Heart left ventricle (tissue), 16 donors: ENCODE results near the gene SERPINA1. TPM values are rescaled to one million over a fixed set of nuclear protein-coding genes. Genes with fewer than 3 reads are reported as not detected.

Experiments
- ATAC-seq, 4 donors: fragments of 200-7000 bp; cut with Tn5 transposase; one replicate each; pipeline ENCODE4 v1.9.1; 2020 to 2022; ENCODE audit warnings: moderate library complexity in 4 of 4, mild to moderate bottlenecking in 3 of 4, moderate number of reproducible peaks in 1 of 4
- DNase-seq, 5 donors: peaks; one replicate each; pipeline ENCODE4 v3.0.0-alpha.2; 2020
- H3K27ac ChIP-seq, 12 donors: fragments of 200-600 bp; sonication (generic) in 4 of 12; one replicate each; pipeline versions ENCODE4 v1.5.0 to v1.8.0; 2016 to 2022; ENCODE audit warnings: mild to moderate bottlenecking in 2 of 12
- H3K27me3 ChIP-seq, 9 donors: fragments of 200-600 bp; sonication (generic) in 2 of 9; one replicate each; pipeline versions ENCODE4 v1.5.1 to v1.8.0; 2016 to 2022; ENCODE audit warnings: mild to moderate bottlenecking in 3 of 9
- H3K36me3 ChIP-seq, 9 donors: fragments of 200-600 bp; sonication (generic) in 2 of 9; one replicate each; pipeline versions ENCODE4 v1.5.0 to v1.8.0; 2018 to 2022; ENCODE audit warnings: mild to moderate bottlenecking in 2 of 9
- H3K4me1 ChIP-seq, 12 donors: fragments of 200-600 bp; sonication (generic) in 4 of 12; one replicate each; pipeline versions ENCODE4 v1.5.0 to v1.8.0; 2016 to 2022; ENCODE audit warnings: mild to moderate bottlenecking in 3 of 12
- H3K4me3 ChIP-seq, 12 donors: fragments of 200-600 bp; sonication (generic) in 4 of 12; one replicate each; pipeline versions ENCODE4 v1.5.0 to v1.8.0; 2017 to 2022; ENCODE audit warnings: mild to moderate bottlenecking in 9 of 12, moderate library complexity in 4 of 12
- H3K9me3 ChIP-seq, 12 donors: fragments of 200-600 bp; sonication (generic) in 4 of 12; one replicate each; pipeline versions ENCODE4 v1.5.0 to v1.8.0; 2016 to 2022; ENCODE audit warnings: mild to moderate bottlenecking in 1 of 12
- POLR2A ChIP-seq, 2 donors: fragments of 450-650 bp; IDR thresholded peaks; one replicate each; pipeline ENCODE4 v1.6.1; 2017; ENCODE audit warnings: antibody characterized with exemption in 2 of 2, mild to moderate bottlenecking in 2 of 2, moderate library complexity in 2 of 2
- WGBS, 4 donors: extraction: QIAGEN DNeasy Blood & Tissue Kit in 2 of 4; methylation state at CpG; one replicate each; pipeline versions ENCODE4 v1.1.5 to v1.1.7; 2013 to 2018; 5-methylcytosine and 5-hydroxymethylcytosine counted together
- intact Hi-C, 10 donors: fragments of 100-400 bp; cut with DNase I; formaldehyde crosslinking; loops; one replicate each; pipeline versions ENCODE4 v1.11.1 to v1.14.2; 2022
- polyA plus RNA-seq, 2 donors: library from polyadenylated mRNA; stranded (reverse); fragments of 200-250 nt; gene quantifications; one replicate each; pipeline ENCODE4 v1.2.3, GENCODE V29; 2013
- total RNA-seq, 9 donors: library from RNA; depleted of rRNA in 2 of 9; stranded (reverse); fragments of >200 nt in 2 of 9; fragmentation: NEBNext Ultra II Directional in 3 of 9; extraction: Animal tissue kit (Norgen Biotek cat#: 25700) in 3 of 9; gene quantifications; one replicate each; pipeline versions ENCODE4 v1.1.0 to v1.2.4, GENCODE V29; 2016 to 2023
- TF ChIP-seq, protein P1 (sequence below), 12 donors: fragments of 200-600 bp; sonication (generic) in 4 of 12; IDR thresholded peaks; one replicate each; pipeline versions ENCODE4 v1.5.0 to v1.8.0; 2018 to 2022; ENCODE audit warnings: antibody characterized with exemption in 12 of 12, mild to moderate bottlenecking in 5 of 12
- donor health status: ischemic (EF 13 %, LVEDD 7.1; RV severe dilation, severe dysfunction).
- donor health status: healthy with polysubstance abuse.
- donor health status: DM: no; HTN: yes; CAD: no.
- donor health status: DM: no; HTN: no; CAD: no.
- donor health status: ischemic (EF 25% LVEDD 6.9; RV normal size, moderate dysfunction).
- donor health status: ischemic (EF 25% LVEDD 5.7; RV mildly dilated, moderate dysfunction).
- donor health status: healthy.
- donor health status: DM: yes; HTN: yes; CAD: no.
- donor health status: ischemic (EF 35%, LVEDD 5.7; RV mildly dilated, moderate dysfunction).
- donor health status: nonischemic (EF 11% LVEDD 7.7; RV severe dilation, severe dysfunction).
- donor health status: DM: yes; HTN: yes; CAD: no.
- donor health status: PGD.
- donor health status: ischemic (EF 29% LVEDD 5.4; RV normal size, mild dysfunction).
- donor health status: nonischemic (EF 23%, LVEDD 6.1; RV moderate dilation, normal function).

SERPINA1 gene
- total and polyA plus RNA-seq, 11 donors, result 0.99 to 53.4 (median 4.4) TPM

- no peak overlapping the region for H3K4me3 ChIP-seq
- peaks cover 0 to 2% (median 0%) of the 10 kb centered on the region in 9 donors for H3K27me3 ChIP-seq
- no peak for TF ChIP-seq POLR2A (IDR thresholded peaks at IDR 0.05)
- TF ChIP-seq, protein P1, sequence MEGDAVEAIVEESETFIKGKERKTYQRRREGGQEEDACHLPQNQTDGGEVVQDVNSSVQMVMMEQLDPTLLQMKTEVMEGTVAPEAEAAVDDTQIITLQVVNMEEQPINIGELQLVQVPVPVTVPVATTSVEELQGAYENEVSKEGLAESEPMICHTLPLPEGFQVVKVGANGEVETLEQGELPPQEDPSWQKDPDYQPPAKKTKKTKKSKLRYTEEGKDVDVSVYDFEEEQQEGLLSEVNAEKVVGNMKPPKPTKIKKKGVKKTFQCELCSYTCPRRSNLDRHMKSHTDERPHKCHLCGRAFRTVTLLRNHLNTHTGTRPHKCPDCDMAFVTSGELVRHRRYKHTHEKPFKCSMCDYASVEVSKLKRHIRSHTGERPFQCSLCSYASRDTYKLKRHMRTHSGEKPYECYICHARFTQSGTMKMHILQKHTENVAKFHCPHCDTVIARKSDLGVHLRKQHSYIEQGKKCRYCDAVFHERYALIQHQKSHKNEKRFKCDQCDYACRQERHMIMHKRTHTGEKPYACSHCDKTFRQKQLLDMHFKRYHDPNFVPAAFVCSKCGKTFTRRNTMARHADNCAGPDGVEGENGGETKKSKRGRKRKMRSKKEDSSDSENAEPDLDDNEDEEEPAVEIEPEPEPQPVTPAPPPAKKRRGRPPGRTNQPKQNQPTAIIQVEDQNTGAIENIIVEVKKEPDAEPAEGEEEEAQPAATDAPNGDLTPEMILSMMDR (IDR thresholded peaks at IDR 0.05), result no peak
- H3K27ac ChIP-seq, result no peak overlapping the region
- intact Hi-C loops, result no loop called here
- DNase-seq (no peak), ATAC-seq (no peak)
- no peaks in the 10 kb centered on the region for H3K36me3 ChIP-seq
- H3K9me3 ChIP-seq, result peaks cover 0 to 25% (median 0%) of the 10 kb centered on the region in 12 donors
- WGBS, 4 donors, result 57 to 66% (median 59%) methylated on average over 4 of the region's 4 CpGs
- H3K4me1 ChIP-seq, result no peaks in the 10 kb centered on the region
These were observed 15.0 kb upstream of the SERPINA1 start for GRCh38 chr14:94403312-94403932.

DNA sequence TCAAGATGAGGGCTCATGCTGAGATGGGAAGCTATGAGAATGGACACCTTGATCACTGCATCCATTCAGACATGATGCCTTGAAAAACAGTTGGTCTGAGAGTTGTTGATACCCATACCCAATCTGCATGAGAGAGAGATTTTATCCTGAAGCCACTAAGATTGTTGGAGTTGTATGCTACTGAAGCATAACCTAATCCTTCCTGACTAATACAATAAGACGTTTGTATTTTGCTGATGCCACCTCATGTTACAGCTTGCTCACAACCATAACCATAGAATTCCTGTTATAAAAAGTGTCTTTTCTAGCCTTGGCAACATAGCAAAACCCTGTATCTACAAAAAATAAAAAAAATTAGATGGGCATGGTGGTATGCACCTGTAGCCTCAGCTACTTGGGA is 12.7 kb upstream of the SERPINA1 start:
- Histone ChIP-seq H3K4me3 (no peak overlapping the region), H3K27ac (no peak overlapping the region), H3K27me3 (peaks cover 0 to 13% (median 0%) of the 10 kb centered on the region in 9 donors), H3K4me1 (peaks cover 0 to 3% (median 0%) of the 10 kb centered on the region in 12 donors), H3K36me3 (no peaks in the 10 kb centered on the region), H3K9me3 (peaks cover 0 to 6% (median 0%) of the 10 kb centered on the region in 12 donors)
- 64 to 78% (median 76%) methylated on average over 1 of the region's 1 CpG for WGBS, 4 donors
- ATAC-seq (no peak), DNase-seq (no peak)
- intact Hi-C loops, result no loop called here
- TF ChIP-seq POLR2A (IDR thresholded peaks at IDR 0.05), result no peak
- TF ChIP-seq, protein P1 (IDR thresholded peaks at IDR 0.05), result no peak

DNA sequence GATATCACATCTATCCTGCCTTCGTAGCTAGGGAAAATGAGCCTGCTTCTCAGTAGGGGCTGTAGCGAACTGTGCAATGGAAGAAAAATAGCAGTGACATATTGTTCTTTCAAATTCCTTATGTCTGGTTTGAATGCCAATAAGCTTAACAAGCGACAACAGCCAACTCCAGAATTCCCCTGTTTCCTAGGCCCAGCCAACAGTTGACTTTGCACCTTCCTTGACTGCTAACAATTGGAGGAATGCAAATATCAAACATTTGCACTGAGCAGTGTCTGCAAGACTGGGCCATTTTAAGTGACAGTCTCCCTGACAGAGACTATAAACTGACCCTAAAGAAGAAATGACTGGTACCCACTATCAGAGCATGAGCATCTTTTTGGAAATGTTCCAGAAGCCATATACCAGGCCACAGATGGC is 12.0 kb upstream of the SERPINA1 start:
- H3K4me1 ChIP-seq, result peaks cover 0 to 9% (median 0%) of the 10 kb centered on the region in 12 donors
- H3K27ac ChIP-seq, result no peak overlapping the region
- 66 to 81% (median 75%) methylated on average over 3 of the region's 3 CpGs for WGBS, 4 donors
- ATAC-seq, result no peak
- peaks cover 0 to 5% (median 0%) of the 10 kb centered on the region in 12 donors for H3K9me3 ChIP-seq
- H3K4me3 ChIP-seq, result no peak overlapping the region
- TF ChIP-seq POLR2A (IDR thresholded peaks at IDR 0.05), result no peak
- TF ChIP-seq, protein P1 (IDR thresholded peaks at IDR 0.05), result no peak
- DNase-seq, result no peak
- peaks cover 0 to 13% (median 0%) of the 10 kb centered on the region in 9 donors for H3K27me3 ChIP-seq
- intact Hi-C loops, result no loop called here
- no peaks in the 10 kb centered on the region for H3K36me3 ChIP-seq

GRCh38 chr14:94398536-94398935 is 10.1 kb upstream of the SERPINA1 start:
- Histone ChIP-seq H3K27ac (no peak overlapping the region), H3K27me3 (peaks cover 0 to 11% (median 0%) of the 10 kb centered on the region in 9 donors), H3K4me1 (peaks cover 0 to 28% (median 0%) of the 10 kb centered on the region in 12 donors), H3K9me3 (no peaks in the 10 kb centered on the region), H3K4me3 (no peak overlapping the region), H3K36me3 (no peaks in the 10 kb centered on the region)
- 69 to 87% (median 80%) methylated on average over 5 of the region's 5 CpGs for WGBS, 4 donors
- intact Hi-C loops, result no loop called here
- DNase-seq, result no peak
- ATAC-seq, result no peak
- TF ChIP-seq, protein P1 (IDR thresholded peaks at IDR 0.05), result no peak
- TF ChIP-seq POLR2A (IDR thresholded peaks at IDR 0.05), result no peak
